Activated CD8-positive, alpha-beta T cell treated with anti-CD3 and anti-CD28 coated beads, Interleukin-2, amount 10 ng/mL, durations not matched to agents 7 days and 5 days (primary cell): ENCODE results near the gene PTPN1. TPM values are rescaled to one million over a fixed set of nuclear protein-coding genes. Genes with fewer than 3 reads are reported as not detected.
"Not testable (repeated sequence)": the region's sequence is repeated elsewhere in the genome, so short reads cannot be mapped to it uniquely, and the experiment has no call there.

Source experiments
- ATAC-seq: fragments of 150-1000 bp; cut with Tn5 transposase; one replicate; pipeline ENCODE4 v1.10.0; 2021; ENCODE audit warnings: moderate library complexity
- CTCF ChIA-PET: fragments of 350-600 bp; sonication (Branson Sonifier 250); formaldehyde crosslinking; loops from one replicate; lab custom pipeline; 2021; ENCODE audit warnings: antibody characterized with exemption; lab: Charles Lee
- POLR2A ChIA-PET: fragments of 350-600 bp; sonication (Branson Sonifier 250); formaldehyde crosslinking; loops from one replicate; lab custom pipeline; 2021; ENCODE audit warnings: antibody characterized with exemption; lab: Charles Lee
- DNase-seq: peaks from one replicate; pipeline ENCODE4 v3.0.0-alpha.2; 2020
- H3K27ac Mint-ChIP-seq: one replicate; pipeline ENCODE4 v1.8.0; 2021; ENCODE audit warnings: mild to moderate bottlenecking, mixed read lengths
- H3K27me3 Mint-ChIP-seq: one replicate; pipeline ENCODE4 v1.8.0; 2021; ENCODE audit warnings: low read depth, mixed read lengths
- H3K36me3 Mint-ChIP-seq: one replicate; pipeline ENCODE4 v1.8.0; 2021; ENCODE audit warnings: low read depth, mixed read lengths
- H3K4me1 Mint-ChIP-seq: one replicate; pipeline ENCODE4 v1.8.0; 2021; ENCODE audit warnings: low read depth, mixed read lengths
- H3K4me3 Mint-ChIP-seq: one replicate; pipeline ENCODE4 v1.8.0; 2021; ENCODE audit warnings: mild to moderate bottlenecking, mixed read lengths
- H3K9me3 Mint-ChIP-seq: one replicate; pipeline ENCODE4 v1.8.0; 2022; ENCODE audit warnings: mixed read lengths; ENCODE audit not compliant: insufficient read depth
- total RNA-seq, 2 experiments: library from RNA; stranded (reverse); gene quantifications; one replicate each; pipeline ENCODE4 v1.2.3, GENCODE V29; 2021

PTPN1 gene
- total RNA-seq, 2 experiments from 2014 or later: 59.7 to 62.5 TPM

DNA sequence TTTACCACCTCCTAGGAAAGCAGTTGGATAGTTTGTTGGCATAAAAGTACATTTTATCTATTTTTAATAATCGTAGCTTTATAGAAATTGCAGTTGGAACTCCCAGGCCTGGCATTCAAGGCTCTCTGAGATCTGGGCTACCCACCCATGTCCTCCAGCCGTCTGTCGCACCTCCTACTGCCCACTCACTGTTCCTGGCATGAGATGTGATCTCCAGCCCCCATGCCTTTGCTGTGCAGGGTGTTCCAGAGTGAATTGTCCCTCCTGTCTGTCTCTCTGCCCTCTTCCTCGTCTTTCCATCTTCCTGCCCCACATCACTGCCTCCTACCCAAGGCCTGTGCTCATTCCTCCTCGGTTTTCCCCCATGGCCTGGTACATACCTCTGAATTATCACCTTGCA, 50.7 kb downstream of the PTPN1 start:
- POLR2A ChIA-PET: interaction anchor here (0.8 to 1.4 kb wide), 3 partner anchors 25 to 47 kb away, joined by 3 read pairs; no protein-coding TSS in a partner anchor
- Mint-ChIP-seq H3K27me3 (no peaks in the 10 kb centered on the region), H3K9me3 (no peaks in the 10 kb centered on the region), H3K4me3 (no peak overlapping the region), H3K36me3 (peaks cover 57% of the 10 kb centered on the region), H3K4me1 (peaks cover 30% of the 10 kb centered on the region), H3K27ac (no peak overlapping the region)
- CTCF ChIA-PET: interaction anchor here (0.7 to 2.2 kb wide), 5 partner anchors 9 to 34 kb away, joined by 3 to 7 read pairs (median 5); no protein-coding TSS in a partner anchor
- no peak for DNase-seq
- no peak for ATAC-seq

DNA sequence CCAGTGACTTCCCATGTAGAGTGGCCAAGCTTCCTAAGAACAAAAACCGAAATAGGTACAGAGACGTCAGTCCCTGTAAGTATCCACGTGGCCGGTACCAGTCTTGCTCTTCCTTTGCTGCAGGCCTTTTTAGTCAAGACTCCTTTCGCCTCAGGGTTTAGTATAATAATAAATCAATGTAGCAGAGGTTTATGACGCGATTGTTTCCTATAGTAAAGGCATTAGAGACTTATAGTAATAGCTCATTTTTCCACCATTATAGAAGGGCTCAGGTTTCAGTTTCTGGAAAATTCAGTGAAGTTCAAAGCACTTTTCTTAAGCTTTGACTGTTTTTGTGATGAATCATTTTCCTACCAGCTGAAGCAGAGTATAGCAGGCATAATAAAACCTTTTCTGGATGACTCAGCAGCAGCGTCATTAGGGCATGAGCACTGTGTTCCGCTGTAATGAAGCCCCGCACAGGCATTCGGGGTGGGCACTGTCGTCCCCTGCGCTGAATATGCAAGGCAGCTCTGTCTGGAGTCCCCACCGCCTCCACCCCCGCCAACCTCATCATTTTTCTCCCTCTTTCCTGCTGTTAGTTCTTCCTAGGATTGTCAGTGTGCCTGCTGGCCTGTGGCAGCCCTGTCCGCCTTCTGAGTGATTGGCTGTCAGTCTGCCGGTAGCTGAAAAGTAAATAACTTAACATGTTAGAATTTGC, 51.3 kb downstream of the PTPN1 start:
- Mint-ChIP-seq H3K36me3 (peaks cover 60% of the 10 kb centered on the region), H3K4me3 (no peak overlapping the region), H3K27ac (no peak overlapping the region), H3K27me3 (no peaks in the 10 kb centered on the region), H3K4me1 (peaks cover 30% of the 10 kb centered on the region), H3K9me3 (no peaks in the 10 kb centered on the region)
- no peak for DNase-seq
- ATAC-seq: peak; percentile 49
- POLR2A ChIA-PET: interaction anchor here (0.8 to 1.4 kb wide), 3 partner anchors 26 to 47 kb away, joined by 3 read pairs; no protein-coding TSS in a partner anchor
- CTCF ChIA-PET: interaction anchor here (0.7 to 2.2 kb wide), 7 partner anchors 9 to 83 kb away, joined by 3 to 7 read pairs (median 4); no protein-coding TSS in a partner anchor

DNA sequence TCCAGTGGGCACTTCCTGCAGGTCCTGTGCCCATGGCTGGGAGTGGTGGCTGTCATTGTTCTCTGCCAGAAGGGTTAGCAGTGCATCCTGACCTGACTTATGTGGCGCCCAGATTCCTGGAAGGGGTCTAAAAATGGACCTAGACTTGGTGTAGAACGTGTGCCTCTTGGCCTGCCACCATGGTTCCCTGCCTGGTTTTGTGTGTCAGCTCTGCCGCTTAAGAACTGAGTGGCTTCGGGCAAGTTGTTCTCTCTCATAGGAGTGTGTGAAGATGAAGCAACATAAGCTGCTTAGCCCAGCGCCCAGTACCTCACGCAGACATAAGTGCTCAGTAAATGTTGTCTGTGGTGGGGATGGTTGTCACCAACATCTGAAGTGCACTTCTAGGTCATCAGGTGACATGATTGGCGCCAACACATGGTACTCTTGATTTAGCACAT, 52.1 kb downstream of the PTPN1 start:
- no peak for DNase-seq
- Mint-ChIP-seq H3K9me3 (no peaks in the 10 kb centered on the region), H3K27ac (no peak overlapping the region), H3K4me3 (no peak overlapping the region), H3K27me3 (no peaks in the 10 kb centered on the region), H3K4me1 (peaks cover 34% of the 10 kb centered on the region), H3K36me3 (peaks cover 64% of the 10 kb centered on the region)
- ATAC-seq: no peak
- ChIA-PET CTCF (interaction anchor here (1.1 to 4.7 kb wide), 4 partner anchors 12 to 84 kb away, joined by 4 to 19 read pairs (median 6); no protein-coding TSS in a partner anchor), POLR2A (interaction anchor here (1.4 kb wide), 1 partner anchor 27 kb away, joined by 3 read pairs; no protein-coding TSS in a partner anchor)

DNA sequence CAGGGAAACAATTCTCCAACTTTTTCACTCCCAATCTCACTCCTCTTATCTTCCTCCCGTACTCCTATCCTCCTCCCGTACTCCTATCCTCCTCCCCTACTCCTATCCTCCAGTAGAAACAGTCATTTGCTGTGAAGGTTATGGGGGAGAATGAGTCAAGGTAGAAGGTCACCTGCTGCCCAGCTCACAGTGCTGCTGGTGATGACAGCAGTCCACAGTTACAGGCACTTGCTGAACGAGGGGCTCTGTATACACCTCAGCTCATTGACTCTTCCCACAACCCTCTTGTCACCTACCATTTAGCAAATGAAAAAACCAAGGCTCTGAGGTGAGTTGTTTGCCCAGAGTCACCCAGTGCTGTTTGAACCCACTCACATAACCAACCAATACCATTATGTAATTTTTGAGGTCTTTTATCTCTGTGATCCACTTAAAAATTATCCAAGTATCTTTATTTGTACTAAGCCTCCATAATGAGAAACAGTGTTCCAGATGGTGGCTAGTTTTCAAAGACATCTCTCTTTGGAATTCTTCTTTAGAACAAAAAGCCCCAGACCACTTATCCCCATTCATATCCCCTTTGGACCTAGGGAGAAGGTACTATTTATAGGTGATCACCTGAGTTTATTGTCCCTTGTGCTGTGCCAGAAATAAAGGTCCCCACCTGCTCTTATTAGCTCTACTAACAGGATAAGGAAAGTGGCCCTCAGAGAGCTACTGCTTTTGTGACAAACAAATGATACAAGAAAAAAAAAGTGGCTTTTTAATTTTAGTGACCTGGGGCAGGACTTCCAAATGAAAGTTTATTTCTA, 53.2 kb downstream of the PTPN1 start:
- CTCF ChIA-PET: interaction anchor here (0.7 to 4.7 kb wide), 5 partner anchors 11 to 910 kb away, joined by 3 to 19 read pairs (median 3); no protein-coding TSS in a partner anchor
- Mint-ChIP-seq H3K27ac (peak overlapping the region; percentile 19), H3K4me3 (no peak overlapping the region), H3K9me3 (no peaks in the 10 kb centered on the region), H3K4me1 (peaks cover 32% of the 10 kb centered on the region), H3K36me3 (peaks cover 63% of the 10 kb centered on the region), H3K27me3 (no peaks in the 10 kb centered on the region)
- ATAC-seq (no peak), DNase-seq (no peak)
- POLR2A ChIA-PET: no interaction called here

DNA sequence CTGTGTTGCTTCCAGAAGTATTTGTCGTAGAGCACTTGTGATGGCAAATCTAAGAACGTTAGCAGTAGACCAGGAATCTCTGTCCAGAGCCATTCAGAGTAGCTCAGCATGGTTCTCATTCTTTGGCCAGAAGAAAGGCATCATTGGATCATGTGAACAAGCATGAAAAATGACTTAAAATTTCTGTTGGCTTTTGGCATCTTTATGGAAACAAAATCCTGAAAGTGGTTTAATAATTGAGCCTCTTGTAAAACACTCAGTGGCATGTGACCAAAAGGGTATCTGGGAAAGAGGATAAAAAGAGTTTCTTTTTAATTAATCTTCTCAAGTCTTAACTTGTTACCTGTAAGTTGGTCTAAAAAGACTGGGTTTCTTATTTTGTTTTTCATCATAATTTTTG, 55.2 kb downstream of the PTPN1 start:
- POLR2A ChIA-PET: no interaction called here
- peaks cover 39% of the 10 kb centered on the region for H3K4me1 Mint-ChIP-seq
- H3K27me3 Mint-ChIP-seq: no peaks in the 10 kb centered on the region
- no peak overlapping the region for H3K27ac Mint-ChIP-seq
- CTCF ChIA-PET: interaction anchor here (1.1 to 4.7 kb wide), 5 partner anchors 9 to 88 kb away, joined by 3 to 19 read pairs (median 5); no protein-coding TSS in a partner anchor
- no peak overlapping the region for H3K4me3 Mint-ChIP-seq
- peaks cover 74% of the 10 kb centered on the region for H3K36me3 Mint-ChIP-seq
- ATAC-seq: no peak
- no peaks in the 10 kb centered on the region for H3K9me3 Mint-ChIP-seq
- no peak for DNase-seq

DNA sequence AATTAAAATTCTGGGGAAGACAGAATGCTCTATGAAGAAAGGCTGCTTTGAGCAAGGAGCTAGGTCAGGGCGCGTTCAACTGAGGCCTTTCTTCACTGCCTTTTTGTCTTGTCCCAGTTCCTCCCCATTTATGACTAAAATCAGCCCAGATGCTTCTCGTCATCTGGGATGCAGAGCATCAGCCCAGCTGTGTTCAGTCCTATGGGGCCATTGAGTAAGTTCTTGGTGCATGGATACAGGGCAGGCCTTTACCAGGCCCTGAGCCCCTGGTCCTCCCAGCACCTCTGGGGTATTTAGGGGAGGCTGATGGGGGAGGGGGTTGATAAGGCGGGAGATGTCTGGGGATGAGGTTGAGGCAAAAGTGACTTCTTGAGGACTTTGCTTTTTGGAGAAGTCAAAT, 55.7 kb downstream of the PTPN1 start:
- peaks cover 77% of the 10 kb centered on the region for H3K36me3 Mint-ChIP-seq

DNA sequence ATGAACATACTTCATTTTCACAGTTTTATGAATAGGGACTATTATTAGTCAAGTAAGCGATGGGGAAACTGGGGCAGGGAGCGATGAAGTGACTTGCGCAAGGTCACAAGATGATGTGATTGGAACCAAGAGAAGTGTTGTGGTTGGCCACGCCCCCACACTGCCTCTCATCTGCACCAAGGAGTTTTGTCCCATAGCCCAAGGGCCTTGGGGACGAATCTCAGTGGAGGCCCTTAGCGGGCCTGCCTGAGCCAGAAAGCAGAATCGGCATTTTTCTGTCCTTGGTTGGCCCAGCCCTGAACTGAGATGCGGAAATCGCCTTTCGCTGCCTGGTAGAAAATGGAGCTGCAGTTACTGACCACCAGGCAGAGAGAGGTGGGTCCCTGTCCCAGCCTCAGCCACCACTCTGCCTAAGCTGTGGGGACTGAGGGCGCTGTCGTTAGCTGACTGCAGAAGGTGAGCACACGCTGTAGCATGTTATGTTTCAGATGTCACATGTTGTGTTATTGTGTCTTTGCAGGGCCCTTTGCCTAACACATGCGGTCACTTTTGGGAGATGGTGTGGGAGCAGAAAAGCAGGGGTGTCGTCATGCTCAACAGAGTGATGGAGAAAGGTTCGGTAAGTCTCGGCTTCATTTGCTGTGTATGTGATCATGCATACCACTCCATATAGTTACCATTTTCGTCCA, 57.8 kb downstream of the PTPN1 start:
- Mint-ChIP-seq H3K27ac (no peak overlapping the region), H3K27me3 (no peaks in the 10 kb centered on the region), H3K36me3 (peaks cover 68% of the 10 kb centered on the region), H3K4me3 (no peak overlapping the region), H3K9me3 (no peaks in the 10 kb centered on the region), H3K4me1 (peaks cover 46% of the 10 kb centered on the region)
- ATAC-seq (no peak), DNase-seq (no peak)
- ChIA-PET CTCF (interaction anchor here (1.4 kb wide), 1 partner anchor 55 kb away, joined by 3 read pairs; no protein-coding TSS in a partner anchor), POLR2A (interaction anchor here (0.6 kb wide), 1 partner anchor 21 kb away, joined by 3 read pairs; no protein-coding TSS in a partner anchor)

More for the DNA sequence above, 55.7 kb downstream of the PTPN1 start:
- Mint-ChIP-seq H3K4me3 (no peak overlapping the region), H3K9me3 (no peaks in the 10 kb centered on the region), H3K27me3 (no peaks in the 10 kb centered on the region), H3K27ac (no peak overlapping the region), H3K4me1 (peaks cover 43% of the 10 kb centered on the region)
- ChIA-PET POLR2A (interaction anchor here (0.5 kb wide), 1 partner anchor 19 kb away, joined by 3 read pairs; no protein-coding TSS in a partner anchor), CTCF (interaction anchor here (1.5 to 4.7 kb wide), 3 partner anchors 9 to 89 kb away, joined by 5 to 19 read pairs (median 8); no protein-coding TSS in a partner anchor)
- ATAC-seq: no peak
- no peak for DNase-seq

DNA sequence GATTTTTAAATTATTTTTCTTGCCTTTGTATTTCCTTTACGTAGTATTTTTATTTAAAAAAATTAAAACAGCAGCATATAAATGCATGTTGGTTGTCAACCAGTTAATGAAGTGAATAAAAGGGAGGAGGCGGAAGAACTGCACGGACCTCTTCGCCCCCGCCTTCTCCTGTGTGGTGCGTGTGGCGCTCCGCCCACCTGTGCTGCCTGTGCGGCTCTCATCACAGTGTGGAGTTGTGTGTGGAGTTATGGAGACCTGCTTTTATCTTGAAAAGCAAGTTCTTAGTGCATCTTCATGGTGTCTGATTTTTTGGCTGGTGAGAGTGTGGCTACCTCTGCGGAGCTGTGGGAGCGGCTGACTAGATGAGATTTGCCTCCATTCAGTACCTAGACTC, 58.4 kb downstream of the PTPN1 start:
- CTCF ChIA-PET: interaction anchor here (1.0 to 1.4 kb wide), 2 partner anchors 55 to 85 kb away, joined by 3 read pairs; no protein-coding TSS in a partner anchor
- Mint-ChIP-seq H3K9me3 (no peaks in the 10 kb centered on the region), H3K36me3 (peaks cover 67% of the 10 kb centered on the region), H3K4me1 (peaks cover 44% of the 10 kb centered on the region), H3K27me3 (no peaks in the 10 kb centered on the region), H3K4me3 (no peak overlapping the region), H3K27ac (peak overlapping the region; percentile 31)
- POLR2A ChIA-PET: interaction anchor here (0.6 kb wide), 1 partner anchor 22 kb away, joined by 3 read pairs; no protein-coding TSS in a partner anchor
- no peak for DNase-seq
- no peak for ATAC-seq

DNA sequence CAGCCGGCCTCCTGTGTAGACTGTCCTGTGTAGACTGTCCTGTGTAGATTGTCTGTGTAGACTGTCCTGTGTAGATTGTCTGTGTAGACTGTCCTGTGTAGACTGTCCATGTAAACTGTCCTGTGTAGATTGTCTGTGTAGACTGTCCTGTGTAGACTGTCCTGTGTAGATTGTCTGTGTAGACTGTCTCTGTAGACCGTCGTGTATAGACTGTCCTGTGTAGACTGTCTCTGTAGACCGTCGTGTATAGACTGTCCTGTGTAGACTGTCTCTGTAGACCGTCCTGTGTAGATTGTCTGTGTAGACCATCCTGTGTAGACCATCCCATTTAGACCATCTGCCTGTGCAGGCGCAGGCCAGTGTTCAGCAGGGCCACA, 59.3 kb downstream of the PTPN1 start:
- POLR2A ChIA-PET: interaction anchor here (1.5 kb wide), 1 partner anchor 58 kb away, joined by 8 read pairs; no protein-coding TSS in a partner anchor
- Mint-ChIP-seq H3K36me3 (peaks cover 70% of the 10 kb centered on the region), H3K27ac (peak overlapping the region; percentile 85), H3K4me1 (peaks cover 46% of the 10 kb centered on the region)
- H3K4me3 Mint-ChIP-seq, H3K9me3 Mint-ChIP-seq, H3K27me3 Mint-ChIP-seq, DNase-seq: not testable (repeated sequence)
- peak; percentile 10 for ATAC-seq
- CTCF ChIA-PET: interaction anchor here (0.7 to 9.2 kb wide), 6 partner anchors 16 to 94 kb away, joined by 3 to 158 read pairs (median 4); partner anchors contain the start of gene PTPN1

DNA sequence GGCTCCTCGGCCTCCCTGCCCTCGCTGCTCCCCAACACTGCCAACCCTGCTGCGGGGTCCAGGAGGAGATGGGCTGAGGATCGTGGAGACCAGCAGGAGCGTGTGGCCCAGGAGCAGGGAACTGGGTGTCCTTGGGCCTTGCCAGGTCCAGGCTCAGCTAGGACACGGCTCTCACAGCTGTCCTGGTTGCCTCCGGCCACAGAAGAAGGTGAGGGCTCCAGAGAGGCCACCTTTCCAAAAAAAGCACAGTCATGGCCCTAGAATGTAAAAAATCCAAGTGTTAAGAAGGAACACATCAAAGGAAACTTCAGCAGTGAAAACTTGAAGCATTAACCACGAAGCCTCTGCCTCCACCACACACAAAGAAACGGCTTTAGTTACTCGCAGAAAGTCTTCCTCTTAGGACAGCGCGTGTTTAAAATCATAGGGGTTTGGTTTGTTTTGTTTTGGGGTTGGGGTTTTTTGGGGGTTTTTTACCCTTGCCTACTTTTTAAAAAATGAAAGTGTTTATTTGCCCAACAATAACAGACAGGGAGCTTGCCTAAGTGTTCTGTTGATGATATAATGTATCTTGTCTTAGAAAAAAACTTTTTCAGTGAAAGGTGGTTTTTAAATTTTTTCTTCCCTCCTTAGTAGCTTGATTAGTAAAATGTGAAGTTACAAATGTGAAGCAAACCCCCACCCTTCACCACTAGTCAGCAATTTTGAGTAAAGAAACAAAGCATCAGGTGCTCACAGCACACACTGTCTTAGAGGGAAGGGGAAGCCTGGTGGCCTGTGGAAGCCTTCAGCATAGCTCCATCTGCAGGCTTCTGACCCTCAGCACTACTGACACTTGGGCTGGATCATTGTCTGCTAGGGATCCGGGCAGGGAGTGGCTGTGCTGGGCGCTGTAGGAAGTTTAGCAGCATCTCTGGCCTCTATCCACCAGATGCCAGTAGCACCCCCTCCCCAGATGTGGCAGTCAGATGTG, 60.0 kb downstream of the PTPN1 start:
- Mint-ChIP-seq H3K4me1 (peaks cover 49% of the 10 kb centered on the region), H3K36me3 (peaks cover 70% of the 10 kb centered on the region), H3K9me3 (no peaks in the 10 kb centered on the region), H3K4me3 (no peak overlapping the region), H3K27ac (peak overlapping the region; percentile 85), H3K27me3 (no peaks in the 10 kb centered on the region)
- ATAC-seq (peak; percentile 81), DNase-seq (peak; percentile 62)
- CTCF ChIA-PET: interaction anchor here (0.6 to 9.2 kb wide), 26 partner anchors 9 to 591 kb away, joined by 3 to 158 read pairs (median 4); partner anchors contain the start of gene PTPN1
- POLR2A ChIA-PET: interaction anchor here (0.7 to 1.5 kb wide), 7 partner anchors 47 to 379 kb away, joined by 3 to 10 read pairs (median 4); no protein-coding TSS in a partner anchor
